Prostate gland (tissue), 2 donors: Measurements from ENCODE around the gene NEURL1B.

Experiments
- POLR2A ChIP-seq: fragments of 450-650 bp; IDR thresholded peaks from one replicate; pipeline ENCODE4 v1.6.1; 2016; ENCODE audit warnings: antibody characterized with exemption, mild to moderate bottlenecking
- POLR2AphosphoS5 ChIP-seq: sonication (generic); formaldehyde crosslinking; IDR thresholded peaks from one replicate; pipeline ENCODE4 v1.6.1; 2017; ENCODE audit warnings: antibody characterized with exemption
- TF ChIP-seq, protein P1 (sequence below), 4 experiments: fragments of 200-600 bp in 2 of 4; fragments of 450-650 bp in 2 of 4; sonication (generic) in 2 of 4; IDR thresholded peaks; 1 replicate in 3 of 4; 2 replicates in 1 of 4; pipeline ENCODE4 v1.5.1; 2016 to 2019; ENCODE audit warnings: antibody characterized with exemption in 4 of 4, mild to moderate bottlenecking in 2 of 4, moderate library complexity in 2 of 4

GRCh38 chr5:172739375-172739774, 98.3 kb downstream of the NEURL1B start:
- TF ChIP-seq POLR2AphosphoS5 = no peak
- no peak for TF ChIP-seq POLR2A
- TF ChIP-seq, protein P1, sequence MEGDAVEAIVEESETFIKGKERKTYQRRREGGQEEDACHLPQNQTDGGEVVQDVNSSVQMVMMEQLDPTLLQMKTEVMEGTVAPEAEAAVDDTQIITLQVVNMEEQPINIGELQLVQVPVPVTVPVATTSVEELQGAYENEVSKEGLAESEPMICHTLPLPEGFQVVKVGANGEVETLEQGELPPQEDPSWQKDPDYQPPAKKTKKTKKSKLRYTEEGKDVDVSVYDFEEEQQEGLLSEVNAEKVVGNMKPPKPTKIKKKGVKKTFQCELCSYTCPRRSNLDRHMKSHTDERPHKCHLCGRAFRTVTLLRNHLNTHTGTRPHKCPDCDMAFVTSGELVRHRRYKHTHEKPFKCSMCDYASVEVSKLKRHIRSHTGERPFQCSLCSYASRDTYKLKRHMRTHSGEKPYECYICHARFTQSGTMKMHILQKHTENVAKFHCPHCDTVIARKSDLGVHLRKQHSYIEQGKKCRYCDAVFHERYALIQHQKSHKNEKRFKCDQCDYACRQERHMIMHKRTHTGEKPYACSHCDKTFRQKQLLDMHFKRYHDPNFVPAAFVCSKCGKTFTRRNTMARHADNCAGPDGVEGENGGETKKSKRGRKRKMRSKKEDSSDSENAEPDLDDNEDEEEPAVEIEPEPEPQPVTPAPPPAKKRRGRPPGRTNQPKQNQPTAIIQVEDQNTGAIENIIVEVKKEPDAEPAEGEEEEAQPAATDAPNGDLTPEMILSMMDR (IDR thresholded peaks at IDR 0.05) = no peak
